Cardiac muscle cell (in vitro differentiated cells and primary cell): Measurements from ENCODE around the gene PSRC1. TPM values are rescaled to one million over a fixed set of nuclear protein-coding genes. Genes with fewer than 3 reads are reported as not detected.

Source experiments
- DNase-seq, 2 donors: peaks; one replicate each; pipeline versions ENCODE4 v3.0.0 to v3.0.0-alpha.2; 2010 to 2017; ENCODE audit warnings: low read depth in 1 of 2, low spot score in 1 of 2
- H3K27ac ChIP-seq: fragments of 200-600 bp; sonication (generic); 2 replicates; pipeline ENCODE4 v1.5.1; 2016
- H3K27me3 ChIP-seq: fragments of 200-600 bp; sonication (generic); 2 replicates; pipeline ENCODE4 v1.6.0; 2016; ENCODE audit warnings: control low read depth
- H3K36me3 ChIP-seq: fragments of 200-600 bp; sonication (generic); 2 replicates; pipeline ENCODE4 v1.5.1; 2016; ENCODE audit warnings: control low read depth
- H3K4me1 ChIP-seq: fragments of 200-600 bp; sonication (generic); 2 replicates; pipeline ENCODE4 v1.8.1; 2017; ENCODE audit warnings: low read depth, mild to moderate bottlenecking, mixed run types
- H3K4me3 ChIP-seq: fragments of 200-600 bp; sonication (generic); 2 replicates; pipeline ENCODE4 v1.5.1; 2016; ENCODE audit warnings: mild to moderate bottlenecking
- H3K9me3 ChIP-seq: fragments of 200-600 bp; sonication (generic); 2 replicates; pipeline ENCODE4 v1.5.1; 2017; ENCODE audit warnings: low read depth, mild to moderate bottlenecking, control low read depth
- polyA plus RNA-seq: library from polyadenylated mRNA; unstranded; fragments of >200 nt; fragmentation: Nextera tagmentation; extraction: Ambion mirVana; gene quantifications from 2 replicates; pipeline ENCODE4 v1.2.1, GENCODE V29; 2016
- total RNA-seq: library from RNA; depleted of rRNA; stranded (reverse); fragments of >200 nt; gene quantifications from 2 replicates; pipeline ENCODE4 v1.2.3, GENCODE V29; 2016
- TF ChIP-seq, protein P1 (sequence below): IDR thresholded peaks from 2 replicates; pipeline ENCODE4 v1.5.1; 2012; ENCODE audit warnings: low read depth, mild to moderate bottlenecking, low read length

Gene PSRC1
- total RNA-seq, result 7.5 and 41.8 TPM in 2 replicates
- polyA plus RNA-seq, result 13.4 and 45.6 TPM in 2 replicates

- Histone ChIP-seq H3K4me3 (peak within 1 kb of the TSS; percentile 52), H3K4me1 (peaks cover 6% of the 10 kb centered on the region), H3K36me3 (no peaks in the 10 kb centered on the region), H3K9me3 (no peaks in the 10 kb centered on the region), H3K27ac (peak within 1 kb of the TSS; percentile 70), H3K27me3 (no peaks in the 10 kb centered on the region)
- TF ChIP-seq, protein P1, sequence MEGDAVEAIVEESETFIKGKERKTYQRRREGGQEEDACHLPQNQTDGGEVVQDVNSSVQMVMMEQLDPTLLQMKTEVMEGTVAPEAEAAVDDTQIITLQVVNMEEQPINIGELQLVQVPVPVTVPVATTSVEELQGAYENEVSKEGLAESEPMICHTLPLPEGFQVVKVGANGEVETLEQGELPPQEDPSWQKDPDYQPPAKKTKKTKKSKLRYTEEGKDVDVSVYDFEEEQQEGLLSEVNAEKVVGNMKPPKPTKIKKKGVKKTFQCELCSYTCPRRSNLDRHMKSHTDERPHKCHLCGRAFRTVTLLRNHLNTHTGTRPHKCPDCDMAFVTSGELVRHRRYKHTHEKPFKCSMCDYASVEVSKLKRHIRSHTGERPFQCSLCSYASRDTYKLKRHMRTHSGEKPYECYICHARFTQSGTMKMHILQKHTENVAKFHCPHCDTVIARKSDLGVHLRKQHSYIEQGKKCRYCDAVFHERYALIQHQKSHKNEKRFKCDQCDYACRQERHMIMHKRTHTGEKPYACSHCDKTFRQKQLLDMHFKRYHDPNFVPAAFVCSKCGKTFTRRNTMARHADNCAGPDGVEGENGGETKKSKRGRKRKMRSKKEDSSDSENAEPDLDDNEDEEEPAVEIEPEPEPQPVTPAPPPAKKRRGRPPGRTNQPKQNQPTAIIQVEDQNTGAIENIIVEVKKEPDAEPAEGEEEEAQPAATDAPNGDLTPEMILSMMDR, result peak; percentile 36
- peak; percentile 97 to 98 for DNase-seq
Observed at GRCh38 chr1:109282952-109283747, at the start of gene PSRC1. PSRC1 (minus strand) TSS chr1:109283145.

DNA sequence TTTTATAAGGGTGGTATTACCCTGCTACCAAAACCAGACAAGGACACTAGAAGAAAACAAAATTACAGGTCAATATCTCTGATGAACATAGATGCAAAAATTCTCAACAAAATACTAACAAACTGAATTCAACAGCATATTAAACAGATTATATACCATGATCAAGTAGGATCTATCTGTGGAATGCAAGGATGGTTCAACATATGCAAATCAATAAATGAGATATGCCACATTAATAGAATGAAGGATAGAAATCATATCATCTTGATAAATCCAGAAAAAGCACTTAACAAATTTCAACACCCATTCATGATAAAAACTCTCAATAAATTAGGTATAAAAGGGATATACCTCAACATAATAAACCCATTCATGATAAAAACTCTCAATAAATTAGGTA lies 48.2 kb upstream of the PSRC1 start:
- peaks cover 49% of the 10 kb centered on the region for H3K36me3 ChIP-seq
- TF ChIP-seq, protein P1, result no peak

DNA sequence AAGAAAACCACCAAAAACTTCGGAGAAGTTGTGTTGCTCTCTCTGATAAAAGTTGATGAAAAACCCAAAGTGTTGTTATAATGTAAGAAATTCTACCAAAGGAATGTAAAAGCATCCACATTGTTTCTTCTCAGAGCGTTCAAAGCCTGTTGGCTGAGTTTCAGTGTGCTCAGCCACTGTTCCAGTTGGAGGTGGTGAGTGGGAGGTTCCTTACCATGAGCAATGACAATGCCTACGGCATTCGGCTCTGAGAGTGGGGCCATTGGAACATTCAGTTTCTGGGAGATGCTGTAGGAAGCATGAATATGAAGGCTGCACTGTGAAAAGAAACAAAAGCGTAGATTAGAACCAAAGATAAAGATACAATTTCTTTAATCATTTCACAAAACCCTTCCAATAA lies 44.3 kb upstream of the PSRC1 start:
- peak in 1 of 2 donors; percentile 44 for DNase-seq
- no peaks in the 10 kb centered on the region for H3K9me3 ChIP-seq
- peaks cover 50% of the 10 kb centered on the region for H3K36me3 ChIP-seq
- H3K27me3 ChIP-seq, result no peaks in the 10 kb centered on the region
- H3K4me3 ChIP-seq, result no peak overlapping the region
- H3K27ac ChIP-seq, result no peak overlapping the region
- H3K4me1 ChIP-seq, result no peaks in the 10 kb centered on the region
- TF ChIP-seq, protein P1, result no peak

More for the DNA sequence above, 48.2 kb upstream of the PSRC1 start:
- H3K4me1 ChIP-seq, result no peaks in the 10 kb centered on the region
- no peak overlapping the region for H3K4me3 ChIP-seq
- no peaks in the 10 kb centered on the region for H3K9me3 ChIP-seq
- H3K27me3 ChIP-seq, result no peaks in the 10 kb centered on the region
- H3K27ac ChIP-seq, result no peak overlapping the region
- no peak for DNase-seq

DNA sequence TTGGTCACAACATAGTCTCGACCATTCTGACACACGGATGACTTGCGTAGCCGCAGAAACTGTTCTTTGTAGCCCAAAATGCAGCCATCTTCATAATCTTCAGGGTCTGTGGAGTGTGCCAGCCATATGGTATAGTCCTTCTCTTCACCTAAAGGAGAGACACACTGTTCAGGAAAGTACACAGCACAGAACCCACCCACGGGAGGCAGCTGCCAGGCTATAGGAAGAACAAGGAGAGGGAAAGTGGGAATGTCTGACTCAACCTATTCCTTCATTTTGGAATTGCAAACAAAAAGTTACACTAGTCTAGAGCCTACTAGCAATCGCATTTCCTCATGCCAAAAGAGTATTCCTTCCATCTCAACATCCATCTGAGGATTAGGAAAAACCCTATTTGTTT lies 40.0 kb upstream of the PSRC1 start:
- no peak for DNase-seq
- H3K4me1 ChIP-seq, result no peaks in the 10 kb centered on the region
- TF ChIP-seq, protein P1, result no peak
- no peaks in the 10 kb centered on the region for H3K9me3 ChIP-seq
- no peaks in the 10 kb centered on the region for H3K27me3 ChIP-seq
- H3K4me3 ChIP-seq, result no peak overlapping the region
- H3K27ac ChIP-seq, result no peak overlapping the region
- H3K36me3 ChIP-seq, result peaks cover 57% of the 10 kb centered on the region

- Histone ChIP-seq H3K4me1 (peaks cover 5% of the 10 kb centered on the region), H3K36me3 (peaks cover 48% of the 10 kb centered on the region), H3K27me3 (no peaks in the 10 kb centered on the region), H3K4me3 (no peak overlapping the region), H3K9me3 (no peaks in the 10 kb centered on the region), H3K27ac (no peak overlapping the region)
- no peak for DNase-seq
- TF ChIP-seq, protein P1, result no peak
Observed at GRCh38 chr1:109319114-109319513, 36.2 kb upstream of the PSRC1 start.
